DND-41 (cell line): Measurements from ENCODE around the gene ZNRD2.

Source experiments
- CTCF ChIP-seq: IDR thresholded peaks from 2 replicates; pipeline ENCODE4 v1.5.1; 2012; ENCODE audit warnings: borderline replicate concordance, low read length, moderate library complexity, mild to moderate bottlenecking; ENCODE audit not compliant: poor library complexity, severe bottlenecking; ENCODE audit errors: extremely low read depth
- EZH2 ChIP-seq: IDR thresholded peaks from 3 replicates; pipeline ENCODE4 v1.6.1; 2012; ENCODE audit warnings: borderline replicate concordance, low read depth, mild to moderate bottlenecking, moderate library complexity, low read length, inconsistent platforms; ENCODE audit not compliant: severe bottlenecking

DNA sequence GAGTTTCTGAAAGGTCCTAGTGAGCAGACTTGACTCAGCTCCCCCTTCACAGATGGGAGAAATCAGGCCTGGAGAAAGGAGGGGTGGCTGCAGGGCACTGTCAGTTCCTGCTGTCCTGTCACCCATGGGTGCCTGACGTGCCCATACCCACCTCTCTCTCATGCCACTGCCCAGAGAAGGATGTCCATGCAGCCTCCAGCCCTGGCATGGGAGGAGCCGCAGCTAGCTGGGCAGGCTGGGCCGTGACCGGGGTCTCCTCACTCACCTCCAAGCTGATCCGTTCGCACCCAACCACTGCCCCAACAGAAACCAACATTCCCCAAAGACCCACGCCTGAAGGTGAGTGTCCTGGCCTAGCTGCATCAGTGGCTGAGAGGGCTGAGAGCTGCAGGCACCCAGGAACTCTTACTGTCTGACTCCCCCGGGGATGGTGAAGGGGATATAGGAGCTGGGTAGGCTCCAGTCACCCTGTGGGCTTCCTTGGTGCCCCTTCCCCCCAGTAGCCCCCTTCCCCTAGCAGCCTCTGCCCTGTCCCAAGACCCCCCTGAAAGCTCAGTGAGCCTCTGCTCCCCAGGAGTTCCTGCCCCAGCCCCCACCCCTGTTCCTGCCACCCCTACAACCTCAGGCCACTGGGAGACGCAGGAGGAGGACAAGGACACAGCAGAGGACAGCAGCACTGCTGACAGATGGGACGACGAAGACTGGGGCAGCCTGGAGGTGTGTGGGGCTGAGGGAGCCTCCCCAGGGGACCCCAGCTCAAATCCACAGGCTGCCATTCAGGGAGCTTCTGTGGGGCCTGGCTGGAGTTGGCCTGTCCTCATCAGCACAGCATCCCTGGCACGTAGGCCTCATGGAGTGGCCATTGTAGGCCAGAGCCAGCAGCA, 33.6 kb upstream of the ZNRD2 start:
- no peak for TF ChIP-seq CTCF
- TF ChIP-seq EZH2 = no peak
